ENCODE measurements around the gene ABCC2.

Gene ABCC2

DNA sequence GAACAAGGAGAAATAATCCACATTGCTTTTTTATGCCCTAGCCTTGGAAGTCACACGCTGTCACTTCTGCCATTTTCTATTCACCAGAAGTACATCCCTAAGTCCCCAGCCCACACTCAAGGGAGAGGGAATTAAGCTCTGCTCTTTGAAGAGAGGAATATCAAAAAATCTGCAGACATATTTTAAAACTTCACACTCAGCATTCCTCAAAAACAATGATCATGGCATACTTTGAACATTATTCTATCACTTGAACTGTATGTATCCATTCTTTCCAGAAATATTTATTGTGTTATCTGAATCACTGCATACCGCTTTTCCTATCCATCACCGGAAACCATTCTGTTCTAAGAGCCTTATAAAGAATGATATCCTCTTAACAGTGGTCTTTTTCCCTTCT lies 9.4 kb downstream of the ABCC2 start:
- TF ChIP-seq, protein P1, sequence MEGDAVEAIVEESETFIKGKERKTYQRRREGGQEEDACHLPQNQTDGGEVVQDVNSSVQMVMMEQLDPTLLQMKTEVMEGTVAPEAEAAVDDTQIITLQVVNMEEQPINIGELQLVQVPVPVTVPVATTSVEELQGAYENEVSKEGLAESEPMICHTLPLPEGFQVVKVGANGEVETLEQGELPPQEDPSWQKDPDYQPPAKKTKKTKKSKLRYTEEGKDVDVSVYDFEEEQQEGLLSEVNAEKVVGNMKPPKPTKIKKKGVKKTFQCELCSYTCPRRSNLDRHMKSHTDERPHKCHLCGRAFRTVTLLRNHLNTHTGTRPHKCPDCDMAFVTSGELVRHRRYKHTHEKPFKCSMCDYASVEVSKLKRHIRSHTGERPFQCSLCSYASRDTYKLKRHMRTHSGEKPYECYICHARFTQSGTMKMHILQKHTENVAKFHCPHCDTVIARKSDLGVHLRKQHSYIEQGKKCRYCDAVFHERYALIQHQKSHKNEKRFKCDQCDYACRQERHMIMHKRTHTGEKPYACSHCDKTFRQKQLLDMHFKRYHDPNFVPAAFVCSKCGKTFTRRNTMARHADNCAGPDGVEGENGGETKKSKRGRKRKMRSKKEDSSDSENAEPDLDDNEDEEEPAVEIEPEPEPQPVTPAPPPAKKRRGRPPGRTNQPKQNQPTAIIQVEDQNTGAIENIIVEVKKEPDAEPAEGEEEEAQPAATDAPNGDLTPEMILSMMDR (IDR thresholded peaks at IDR 0.05; ENCODE audit: control insufficient read depth, insufficient read depth, low read depth, low read length, missing control alignments): no peak
- DNase-seq (ENCODE audit: low read depth): no peak
- H3K4me3 ChIP-seq (ENCODE audit: control insufficient read depth, low read depth, low read length): no peak overlapping the region

DNA sequence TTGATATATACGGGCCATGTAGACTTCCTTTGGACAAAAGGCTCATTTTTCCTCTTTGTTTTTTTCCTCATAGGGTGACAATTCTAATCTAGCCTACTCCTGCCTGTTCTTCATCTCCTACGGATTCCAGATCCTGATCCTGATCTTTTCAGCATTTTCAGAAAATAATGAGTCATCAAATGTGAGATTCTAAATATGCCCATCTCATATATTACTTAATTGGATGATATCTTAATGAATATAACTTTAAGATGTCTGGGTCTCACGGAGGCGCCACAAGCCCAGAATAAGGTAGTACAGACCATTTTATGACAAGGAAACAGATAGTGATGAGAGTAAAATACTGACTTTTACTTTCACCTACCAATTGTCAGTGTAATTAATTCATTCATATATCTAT lies 11.4 kb downstream of the ABCC2 start:
- DNase-seq (ENCODE audit: low read depth): no peak
- TF ChIP-seq, protein P1 (IDR thresholded peaks at IDR 0.05; ENCODE audit: control insufficient read depth, insufficient read depth, low read depth, low read length, missing control alignments): no peak
- no peak overlapping the region for H3K4me3 ChIP-seq (ENCODE audit: control insufficient read depth, low read depth, low read length)

DNA sequence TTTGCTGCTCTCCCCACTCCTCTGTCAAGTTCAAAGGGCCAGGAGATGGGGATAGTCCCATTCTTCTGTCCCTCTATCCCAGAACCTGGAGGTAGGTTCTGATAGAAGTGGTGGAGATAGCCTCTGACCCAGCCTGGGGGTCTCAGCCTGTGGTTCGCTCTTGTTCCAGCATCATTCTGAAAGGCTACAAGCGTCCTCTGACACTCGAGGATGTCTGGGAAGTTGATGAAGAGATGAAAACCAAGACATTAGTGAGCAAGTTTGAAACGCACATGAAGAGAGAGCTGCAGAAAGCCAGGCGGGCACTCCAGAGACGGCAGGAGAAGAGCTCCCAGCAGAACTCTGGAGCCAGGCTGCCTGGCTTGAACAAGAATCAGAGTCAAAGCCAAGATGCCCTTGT lies 14.5 kb downstream of the ABCC2 start:
- H3K4me3 ChIP-seq (ENCODE audit: control insufficient read depth, low read depth, low read length): no peak overlapping the region
- DNase-seq (ENCODE audit: low read depth): no peak
- TF ChIP-seq, protein P1 (IDR thresholded peaks at IDR 0.05; ENCODE audit: control insufficient read depth, insufficient read depth, low read depth, low read length, missing control alignments): no peak

DNA sequence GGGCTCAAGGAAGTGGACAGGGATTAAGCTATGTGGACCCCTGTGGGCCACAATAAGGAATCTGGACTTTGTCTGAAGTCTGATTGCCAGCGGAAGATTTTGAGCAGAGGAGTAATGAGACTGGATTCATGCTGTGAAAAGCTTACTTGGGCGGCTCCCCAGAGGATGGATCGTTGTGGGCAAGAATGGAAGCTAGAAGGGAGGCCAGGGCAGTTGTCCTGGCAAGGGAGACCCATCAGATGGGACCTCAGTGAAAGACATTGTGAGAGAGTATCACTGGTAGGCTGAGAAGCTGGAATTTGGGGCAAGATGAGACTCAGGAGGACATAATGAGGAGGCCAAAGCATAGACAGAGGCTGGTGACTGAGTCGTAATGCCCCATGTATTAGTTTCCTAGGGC lies 15.6 kb downstream of the ABCC2 start:
- DNase-seq (ENCODE audit: low read depth): no peak
- H3K4me3 ChIP-seq (ENCODE audit: control insufficient read depth, low read depth, low read length): no peak overlapping the region
- TF ChIP-seq, protein P1 (IDR thresholded peaks at IDR 0.05; ENCODE audit: control insufficient read depth, insufficient read depth, low read depth, low read length, missing control alignments): no peak

DNA sequence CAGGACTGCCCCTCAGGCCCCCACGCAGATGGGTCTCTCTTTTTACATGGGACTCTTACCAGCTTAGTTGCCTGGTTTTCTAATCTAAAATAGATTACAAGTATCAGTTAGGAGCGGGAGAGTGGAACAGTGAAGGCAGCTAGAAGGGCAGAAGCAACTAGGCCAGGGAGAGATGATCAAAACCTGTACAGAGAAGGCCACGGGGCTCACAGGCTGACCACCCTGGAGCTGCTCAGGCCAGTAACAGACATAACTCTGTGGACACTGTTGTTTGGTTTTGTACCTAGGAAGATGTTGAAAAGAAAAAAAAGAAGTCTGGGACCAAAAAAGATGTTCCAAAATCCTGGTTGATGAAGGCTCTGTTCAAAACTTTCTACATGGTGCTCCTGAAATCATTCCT lies 16.5 kb downstream of the ABCC2 start:
- H3K4me3 ChIP-seq (ENCODE audit: control insufficient read depth, low read depth, low read length): no peak overlapping the region
- DNase-seq (ENCODE audit: low read depth): no peak
- TF ChIP-seq, protein P1 (IDR thresholded peaks at IDR 0.05; ENCODE audit: control insufficient read depth, insufficient read depth, low read depth, low read length, missing control alignments): no peak

DNA sequence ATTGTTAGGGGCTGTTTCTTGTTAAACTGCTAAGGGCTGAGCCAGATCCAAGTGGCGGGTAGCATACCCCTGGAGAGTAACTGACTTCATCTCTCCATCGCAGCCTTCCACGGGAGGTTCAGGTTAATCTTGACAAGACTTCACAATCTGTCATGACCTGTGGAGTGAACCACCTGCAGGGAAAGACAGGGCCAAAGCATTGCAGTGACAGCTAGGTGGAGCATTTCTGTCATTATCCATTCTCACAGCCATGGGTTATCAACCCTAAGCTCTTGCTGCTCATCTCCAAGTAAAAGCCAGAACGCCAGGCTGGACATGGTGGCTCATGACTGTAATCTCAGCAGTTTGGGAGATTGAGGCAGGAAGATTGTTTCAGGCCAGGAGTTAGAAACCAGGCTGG lies 17.2 kb downstream of the ABCC2 start:
- H3K4me3 ChIP-seq (ENCODE audit: control insufficient read depth, low read depth, low read length): no peak overlapping the region
- TF ChIP-seq, protein P1 (IDR thresholded peaks at IDR 0.05; ENCODE audit: control insufficient read depth, insufficient read depth, low read depth, low read length, missing control alignments): no peak
- no peak for DNase-seq (ENCODE audit: low read depth)

DNA sequence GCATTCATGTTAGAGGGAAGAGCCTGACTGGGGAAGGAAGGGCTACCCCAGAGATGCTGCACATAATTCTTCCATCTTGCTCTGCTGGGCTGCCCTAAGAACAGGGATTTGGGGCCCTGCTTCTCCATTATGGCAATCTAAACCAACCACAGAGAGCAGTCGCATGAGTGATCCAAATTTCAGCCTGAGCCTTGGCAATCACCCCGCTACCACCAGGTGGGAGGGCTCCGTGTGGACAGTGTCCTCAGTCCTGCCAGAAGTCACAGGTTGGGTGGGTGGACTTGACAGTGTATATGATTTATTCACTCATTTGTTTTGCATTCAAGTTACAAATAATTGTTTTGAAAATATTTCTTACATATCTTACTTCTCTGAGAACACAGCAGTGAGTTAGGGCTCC lies 22.0 kb downstream of the ABCC2 start:
- no peak for DNase-seq (ENCODE audit: low read depth)
- TF ChIP-seq, protein P1 (IDR thresholded peaks at IDR 0.05; ENCODE audit: control insufficient read depth, insufficient read depth, low read depth, low read length, missing control alignments): no peak
- no peak overlapping the region for H3K4me3 ChIP-seq (ENCODE audit: control insufficient read depth, low read depth, low read length)
